H1 (cell line): ENCODE measurements around the gene CABP4. TPM values are rescaled to one million over a fixed set of nuclear protein-coding genes. Genes with fewer than 3 reads are reported as not detected.

ENCODE experiments used
- CBX8 ChIP-seq: fragments of 300-800, 300-1000 bp; sonication (generic); IDR thresholded peaks from 2 replicates; pipeline ENCODE4 v1.7.1; 2016; ENCODE audit warnings: low read depth, low read length, borderline replicate concordance
- CHD1 ChIP-seq: IDR thresholded peaks from 2 replicates; pipeline ENCODE4 v1.6.1; 2012; ENCODE audit warnings: low read depth, low read length, improper control_type of control experiment
- CHD2 ChIP-seq: IDR thresholded peaks from 2 replicates; pipeline ENCODE4 v1.6.1; 2012; ENCODE audit warnings: low read length, improper control_type of control experiment
- E2F6 ChIP-seq: IDR thresholded peaks from 2 replicates; pipeline ENCODE4 v1.6.1; 2012; ENCODE audit warnings: inconsistent platforms
- HDAC2 ChIP-seq, 2 experiments: fragments of 300-600 bp in 1 of 2; sonication (generic) in 1 of 2; IDR thresholded peaks; 2 replicates each; pipeline ENCODE4 v1.6.1; 2011 to 2012; ENCODE audit warnings: low read depth in 2 of 2, low read length in 2 of 2, mild to moderate bottlenecking in 2 of 2, moderate library complexity in 2 of 2, borderline replicate concordance in 1 of 2, inconsistent platforms in 1 of 2
- KDM4A ChIP-seq: IDR thresholded peaks from one replicate; pipeline ENCODE4 v1.7.1; 2012; ENCODE audit warnings: low read depth, mild to moderate bottlenecking, moderate library complexity, low read length, inconsistent platforms; ENCODE audit not compliant: severe bottlenecking
- MAFK ChIP-seq: IDR thresholded peaks from 2 replicates; pipeline ENCODE4 v1.6.1; 2012; ENCODE audit warnings: low read depth, mild to moderate bottlenecking, improper control_type of control experiment, low read length
- MAX ChIP-seq: IDR thresholded peaks from 2 replicates; pipeline ENCODE4 v1.6.1; 2012; ENCODE audit warnings: inconsistent platforms
- NANOG ChIP-seq: IDR thresholded peaks from 2 replicates; pipeline ENCODE4 v1.6.1; 2011; ENCODE audit warnings: low read length, low read depth, mild to moderate bottlenecking, inconsistent platforms; ENCODE audit not compliant: insufficient read depth, poor library complexity, severe bottlenecking
- POLR2A ChIP-seq, 2 experiments: IDR thresholded peaks; 1 replicate in 1 of 2; 2 replicates in 1 of 2; pipeline ENCODE4 v1.6.1; 2011; ENCODE audit warnings: low read depth in 2 of 2, low read length in 2 of 2, mild to moderate bottlenecking in 2 of 2; ENCODE audit errors: control extremely low read depth in 1 of 2
- RAD21 ChIP-seq, 2 experiments: IDR thresholded peaks in 1 of 2; conservative IDR thresholded peaks in 1 of 2; 2 replicates each; pipeline ENCODE4 v1.6.1; 2011; ENCODE audit warnings: low read depth in 2 of 2, low read length in 2 of 2, improper control_type of control experiment in 1 of 2, inconsistent platforms in 1 of 2, mild to moderate bottlenecking in 1 of 2, moderate library complexity in 1 of 2
- SIN3A ChIP-seq, 2 experiments: IDR thresholded peaks in 1 of 2; conservative IDR thresholded peaks in 1 of 2; 2 replicates each; pipeline ENCODE4 v1.6.1; 2011 to 2012; ENCODE audit warnings: low read length in 2 of 2, improper control_type of control experiment in 1 of 2, low read depth in 1 of 2, mild to moderate bottlenecking in 1 of 2
- SP1 ChIP-seq: IDR thresholded peaks from 2 replicates; pipeline ENCODE4 v1.6.1; 2011; ENCODE audit warnings: low read depth, low read length
- SP2 ChIP-seq: IDR thresholded peaks from 2 replicates; pipeline ENCODE4 v1.6.1; 2012; ENCODE audit warnings: mild to moderate bottlenecking, low read length, inconsistent platforms
- TBP ChIP-seq: IDR thresholded peaks from 2 replicates; pipeline ENCODE4 v1.6.1; 2011; ENCODE audit warnings: low read depth, low read length, improper control_type of control experiment
- polyA plus RNA-seq, 7 experiments: library from polyadenylated mRNA; depleted of rRNA in 3 of 7; stranded (reverse) in 5 of 7; unstranded in 2 of 7; fragments of >200 nt in 5 of 7; fragments of 200-250 nt in 2 of 7; gene quantifications; 1 replicate in 5 of 7; 2 replicates in 1 of 7; 4 replicates in 1 of 7; pipeline versions ENCODE4 v1.2.1 to v1.2.3, GENCODE V29; 2011 to 2013; ENCODE audit warnings: missing spikeins in 2 of 7, mixed read lengths in 2 of 7
- total RNA-seq: library from RNA; stranded (reverse); fragmentation: NEBNext Ultra II Directional; extraction: Animal tissue kit (Norgen Biotek cat#: 25700); gene quantifications from 2 replicates; pipeline ENCODE4 v1.2.1, GENCODE V29; 2021

The CABP4 gene
- total and polyA plus RNA-seq, 2 of the 8 experiments (the other 6 are each of a cell fraction or from before 2014, with no cell fraction given), result not detected

- TF ChIP-seq MAFK (no peak), HDAC2 (IDR thresholded peaks at IDR 0.05; ENCODE audit: borderline replicate concordance in 1 of 2, low read depth in 2 of 2, low read length in 2 of 2) (peak in 1 of 2 experiments; percentile 86; a peak in 2 of 4 replicates), CHD1 (no peak), SP1 (peak; percentile 99), CHD2 (peak; percentile 94), MAX (0 out of 2 replicates have a peak, but pooled peaks have one; percentile 4), POLR2A (IDR thresholded peaks at IDR 0.05; ENCODE audit: control extremely low read depth in 1 of 2, low read depth in 2 of 2, low read length in 2 of 2) (peak in 1 of 2 experiments; percentile 89; a peak in 2 of 3 replicates), SP2 (peak; percentile 85), E2F6 (peak; percentile 17; the same call in 1 of the 2 replicates), RAD21 (IDR thresholded peaks at IDR 0.05 in 1 of 2, conservative IDR thresholded peaks at IDR 0.05 in 1 of 2; ENCODE audit: low read depth in 2 of 2, low read length in 2 of 2) (no peak), NANOG (peak; percentile 15), TBP (peak; percentile 69), KDM4A (peak; percentile 43), CBX8 (no peak), SIN3A (conservative IDR thresholded peaks at IDR 0.05 in 1 of 2, IDR thresholded peaks at IDR 0.05 in 1 of 2; ENCODE audit: low read depth in 1 of 2, low read length in 2 of 2) (peak in 1 of 2 experiments; percentile 34; a peak in 1 of 4 replicates)
Observed at GRCh38 chr11:67507864-67508485, 52.8 kb downstream of the CABP4 start, which contains the start of gene CDK2AP2 (continued).
